ENCODE data around the gene CCNF.

GRCh38 chr16:2398520-2398919, 30.7 kb upstream of the CCNF start:
- TF ChIP-seq POLR2AphosphoS5 (IDR thresholded peaks at IDR 0.05; ENCODE audit: low read length), result no peak
- TF ChIP-seq, protein P1, sequence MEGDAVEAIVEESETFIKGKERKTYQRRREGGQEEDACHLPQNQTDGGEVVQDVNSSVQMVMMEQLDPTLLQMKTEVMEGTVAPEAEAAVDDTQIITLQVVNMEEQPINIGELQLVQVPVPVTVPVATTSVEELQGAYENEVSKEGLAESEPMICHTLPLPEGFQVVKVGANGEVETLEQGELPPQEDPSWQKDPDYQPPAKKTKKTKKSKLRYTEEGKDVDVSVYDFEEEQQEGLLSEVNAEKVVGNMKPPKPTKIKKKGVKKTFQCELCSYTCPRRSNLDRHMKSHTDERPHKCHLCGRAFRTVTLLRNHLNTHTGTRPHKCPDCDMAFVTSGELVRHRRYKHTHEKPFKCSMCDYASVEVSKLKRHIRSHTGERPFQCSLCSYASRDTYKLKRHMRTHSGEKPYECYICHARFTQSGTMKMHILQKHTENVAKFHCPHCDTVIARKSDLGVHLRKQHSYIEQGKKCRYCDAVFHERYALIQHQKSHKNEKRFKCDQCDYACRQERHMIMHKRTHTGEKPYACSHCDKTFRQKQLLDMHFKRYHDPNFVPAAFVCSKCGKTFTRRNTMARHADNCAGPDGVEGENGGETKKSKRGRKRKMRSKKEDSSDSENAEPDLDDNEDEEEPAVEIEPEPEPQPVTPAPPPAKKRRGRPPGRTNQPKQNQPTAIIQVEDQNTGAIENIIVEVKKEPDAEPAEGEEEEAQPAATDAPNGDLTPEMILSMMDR (IDR thresholded peaks at IDR 0.05 in 2 of 3, conservative IDR thresholded peaks at IDR 0.05 in 1 of 3; ENCODE audit: control insufficient read depth in 2 of 3, extremely low read depth in 1 of 3, insufficient read depth in 1 of 3, low read depth in 3 of 3, low read length in 3 of 3), result no peak
- TF ChIP-seq SREBF1 (IDR thresholded peaks at IDR 0.05; ENCODE audit: low read length), result no peak
- TF ChIP-seq REST (IDR thresholded peaks at IDR 0.05; ENCODE audit: low read depth, low read length), result no peak
